Jurkat, Clone E6-1 (cell line): ENCODE measurements around the gene MRTFA.
"Not testable (repeated sequence)": the region's sequence is repeated elsewhere in the genome, so short reads cannot be mapped to it uniquely, and the experiment has no call there.

ENCODE experiments used
- DNase-seq: peaks from one replicate; pipeline ENCODE4 v3.0.0-alpha.2; 2011; ENCODE audit warnings: low read depth, low spot score
- H3K4me3 ChIP-seq: 2 replicates; pipeline ENCODE4 v1.5.1; 2011; ENCODE audit warnings: mild to moderate bottlenecking, low read length, control low read depth, moderate library complexity

MRTFA gene

DNA sequence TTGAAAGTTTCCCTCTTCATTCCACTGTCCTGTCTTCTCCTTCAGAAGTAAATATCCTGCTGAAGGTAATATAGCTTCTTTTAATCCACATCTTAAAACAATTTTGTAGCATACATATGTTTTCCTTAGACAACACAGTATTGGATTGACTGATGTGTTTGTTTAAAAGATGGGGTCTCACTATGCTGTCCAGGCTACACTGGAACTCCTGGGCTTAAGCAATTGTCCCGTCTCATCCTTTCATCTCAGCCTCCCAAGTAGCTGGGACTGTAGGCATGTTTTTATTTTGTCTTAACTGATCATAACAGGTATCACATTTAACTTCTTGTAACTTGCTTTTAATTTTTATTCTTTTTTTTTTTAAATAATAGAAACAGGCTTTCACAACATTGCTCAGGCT is 55.9 kb downstream of the MRTFA start:
- DNase-seq, result no peak
- H3K4me3 ChIP-seq, result no peak overlapping the region

DNA sequence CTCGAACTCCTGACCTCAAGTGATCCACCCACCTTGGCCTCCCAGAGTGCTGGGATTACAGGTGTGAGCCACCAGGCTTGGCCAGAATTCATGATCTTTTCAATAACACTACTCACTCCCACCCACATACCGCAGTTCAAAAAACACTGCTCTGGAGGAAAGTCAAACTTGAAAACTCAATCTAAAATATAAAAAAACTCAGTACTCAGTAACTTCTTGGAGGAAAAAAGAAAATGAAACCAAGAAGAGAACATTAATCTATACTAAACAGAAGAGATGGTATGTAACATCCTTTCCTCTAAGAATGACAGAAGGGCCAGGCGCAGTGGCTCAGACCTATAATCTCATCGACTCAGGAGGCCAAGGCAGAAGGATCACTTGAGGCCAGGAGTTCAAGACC is 58.3 kb downstream of the MRTFA start:
- H3K4me3 ChIP-seq, result no peak overlapping the region
- DNase-seq, result no peak

DNA sequence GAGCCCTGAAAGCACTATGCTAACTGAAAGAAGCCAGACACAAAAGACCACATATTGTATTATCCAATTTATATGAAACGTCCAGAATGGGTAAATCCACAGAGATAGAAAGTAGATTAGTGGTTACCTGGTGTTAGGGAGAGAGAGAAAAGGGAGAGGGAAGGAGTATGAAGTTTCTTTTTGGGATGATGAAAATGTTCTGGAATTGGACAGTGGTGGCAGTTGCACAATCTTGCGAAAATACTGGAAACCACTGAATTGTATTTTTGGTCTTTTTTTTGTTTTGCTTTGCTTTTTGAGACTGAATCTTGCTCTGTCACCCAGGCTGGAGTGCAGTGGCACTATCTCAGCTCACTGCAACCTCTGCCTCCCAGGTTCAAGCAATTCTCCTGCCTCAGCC is 63.5 kb downstream of the MRTFA start:
- no peak overlapping the region for H3K4me3 ChIP-seq
- no peak for DNase-seq

DNA sequence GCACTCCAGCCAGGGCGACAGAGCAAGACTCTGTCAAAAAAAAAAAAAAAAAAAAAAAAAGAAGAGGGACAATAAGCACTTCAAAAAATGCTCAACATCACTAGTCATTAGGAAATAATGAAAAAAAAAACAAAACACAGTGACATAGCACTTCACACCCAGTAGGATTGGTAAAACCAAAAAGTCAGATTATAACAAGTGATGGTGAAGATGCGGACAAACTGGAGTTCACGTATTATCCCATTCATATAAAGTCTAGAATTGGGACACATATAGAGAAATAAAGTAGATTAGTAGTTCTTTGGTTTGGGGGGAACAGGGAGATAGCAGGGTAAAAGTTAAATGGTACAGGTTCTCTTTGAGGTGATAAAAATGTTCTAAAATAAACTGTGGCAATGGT is 64.6 kb downstream of the MRTFA start:
- H3K4me3 ChIP-seq, result no peak overlapping the region
- no peak for DNase-seq

DNA sequence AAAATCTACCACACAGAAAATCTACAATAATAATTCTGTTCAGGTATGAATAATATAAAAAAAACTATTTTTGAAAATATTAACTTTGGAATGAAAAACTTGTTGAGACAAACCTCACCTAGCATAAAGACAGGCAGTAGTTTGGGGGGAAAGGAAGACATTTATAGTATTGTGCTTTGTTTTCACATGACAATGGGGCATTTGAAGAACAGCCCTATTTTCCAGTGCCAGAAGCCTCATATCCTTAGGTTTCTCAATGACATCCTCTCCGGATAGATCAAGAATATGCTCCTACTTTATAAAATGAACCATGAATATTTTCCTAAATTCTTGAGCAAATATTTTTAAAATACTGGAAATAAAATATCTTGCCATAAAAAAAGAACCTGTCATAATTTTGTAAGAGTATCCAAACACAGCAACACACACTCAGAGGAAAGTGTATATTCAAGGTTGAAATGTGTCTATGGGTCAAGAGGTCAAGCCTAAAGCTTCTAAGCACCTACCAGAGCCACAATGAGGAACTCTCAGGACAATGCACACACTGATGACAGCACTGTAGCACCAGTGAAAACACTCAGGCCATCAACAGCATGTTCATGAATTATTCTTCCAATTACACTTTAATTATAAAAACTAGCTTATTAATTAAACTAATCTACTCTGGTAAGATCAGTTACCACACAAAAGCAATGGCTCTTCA is 68.7 kb downstream of the MRTFA start:
- no peak for DNase-seq
- H3K4me3 ChIP-seq, result no peak overlapping the region

DNA sequence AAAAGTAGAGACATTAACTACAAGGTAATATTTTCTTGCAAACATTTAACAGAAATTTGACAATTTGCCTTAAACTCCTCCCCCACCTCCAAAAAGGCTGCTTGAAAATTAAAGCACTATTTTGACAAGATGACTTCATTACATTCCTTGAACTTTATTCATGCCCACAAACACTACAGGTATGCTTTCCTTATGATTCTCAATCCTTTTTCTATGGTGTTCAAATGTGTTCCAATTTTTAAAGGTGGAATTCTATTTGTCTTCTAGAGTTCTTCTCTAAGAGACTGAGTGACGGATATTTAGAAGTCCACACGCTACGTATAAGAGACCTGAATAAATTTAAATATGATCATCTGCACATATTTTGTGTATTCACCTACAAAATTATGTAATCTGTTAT is 69.4 kb downstream of the MRTFA start:
- DNase-seq, result no peak
- H3K4me3 ChIP-seq, result no peak overlapping the region

DNA sequence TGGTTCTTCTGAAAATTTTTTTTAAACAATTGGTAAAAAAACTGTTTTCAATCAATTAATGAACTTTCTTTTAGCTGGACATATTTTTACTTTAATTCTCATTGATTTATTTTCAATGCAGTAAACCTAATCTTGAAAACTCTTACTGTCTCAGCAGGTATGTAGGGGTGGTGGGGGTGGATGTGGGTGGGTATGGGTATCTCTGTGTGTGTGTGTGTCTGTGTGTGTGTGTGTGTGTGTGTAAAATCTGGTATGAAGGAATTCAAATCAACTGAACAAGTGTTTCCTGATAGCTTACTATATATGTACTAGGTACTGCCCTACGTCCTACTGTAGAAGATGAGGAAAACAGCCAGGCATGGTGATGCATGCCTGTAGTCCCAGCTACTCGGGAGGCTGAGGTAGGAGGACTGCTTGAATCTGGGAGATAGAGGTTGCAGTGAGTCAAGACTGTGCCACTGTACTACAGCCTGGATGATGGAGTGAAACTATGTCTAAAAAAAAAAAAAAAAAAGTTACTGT is 75.5 kb downstream of the MRTFA start:
- H3K4me3 ChIP-seq, result no peak overlapping the region
- no peak for DNase-seq

DNA sequence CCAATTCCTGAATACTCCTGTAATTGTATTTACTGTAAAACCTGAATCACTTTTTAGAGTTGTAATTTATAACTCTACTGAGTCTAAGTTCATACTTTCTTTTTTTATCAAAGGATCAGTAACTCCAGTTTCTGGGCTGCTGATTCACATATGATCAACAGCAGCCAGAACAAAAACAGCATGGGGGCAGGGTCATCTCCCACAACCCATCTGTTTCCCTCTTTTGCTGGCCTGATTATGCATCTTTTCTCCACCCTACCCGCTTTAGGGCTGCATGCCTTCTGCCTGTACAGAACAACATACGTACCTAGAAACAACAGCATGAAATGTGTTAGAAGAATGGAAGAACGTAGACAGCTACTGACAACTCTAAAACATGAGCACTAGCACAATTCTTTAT is 76.0 kb downstream of the MRTFA start:
- no peak overlapping the region for H3K4me3 ChIP-seq
- DNase-seq, result no peak

DNA sequence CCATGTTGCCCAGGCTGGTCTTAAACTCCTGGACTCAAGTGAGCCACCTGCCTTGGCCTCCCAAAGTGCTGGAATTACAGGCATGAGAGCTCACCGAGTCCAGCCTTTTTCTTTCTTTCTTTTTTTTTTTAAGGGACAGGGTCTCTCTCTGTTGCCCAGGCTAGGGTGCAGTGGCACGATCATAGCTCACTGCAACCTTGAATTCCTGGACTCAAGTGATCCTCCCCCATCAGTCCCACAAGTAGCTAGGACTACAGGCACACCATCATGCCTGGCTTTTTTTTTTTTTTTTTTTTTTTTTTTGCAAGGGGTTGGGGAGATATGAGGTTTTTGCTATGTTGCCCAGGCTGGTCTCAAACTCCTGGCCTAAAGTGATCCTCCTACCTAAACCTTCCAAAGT is 78.5 kb downstream of the MRTFA start:
- no peak for DNase-seq
- H3K4me3 ChIP-seq, result no peak overlapping the region

DNA sequence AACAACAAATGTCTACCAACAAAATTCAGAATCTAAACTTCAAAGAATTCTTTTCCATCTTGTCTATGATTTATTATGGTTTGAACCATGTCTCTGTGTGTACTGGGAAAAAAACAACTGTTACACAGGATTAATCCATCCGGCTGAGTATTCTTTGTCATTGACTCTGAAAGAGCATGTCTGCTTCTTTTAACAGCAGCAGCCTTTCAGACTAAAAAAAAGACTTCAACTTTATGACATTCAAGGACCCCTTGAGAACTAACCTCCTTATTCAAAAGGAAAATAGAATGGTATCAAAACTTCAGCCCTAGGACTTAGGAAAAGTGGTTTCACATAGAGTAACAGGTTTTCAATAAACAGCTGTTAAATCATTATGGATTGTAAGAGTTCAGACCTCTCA is 79.9 kb downstream of the MRTFA start:
- no peak for DNase-seq
- no peak overlapping the region for H3K4me3 ChIP-seq

DNA sequence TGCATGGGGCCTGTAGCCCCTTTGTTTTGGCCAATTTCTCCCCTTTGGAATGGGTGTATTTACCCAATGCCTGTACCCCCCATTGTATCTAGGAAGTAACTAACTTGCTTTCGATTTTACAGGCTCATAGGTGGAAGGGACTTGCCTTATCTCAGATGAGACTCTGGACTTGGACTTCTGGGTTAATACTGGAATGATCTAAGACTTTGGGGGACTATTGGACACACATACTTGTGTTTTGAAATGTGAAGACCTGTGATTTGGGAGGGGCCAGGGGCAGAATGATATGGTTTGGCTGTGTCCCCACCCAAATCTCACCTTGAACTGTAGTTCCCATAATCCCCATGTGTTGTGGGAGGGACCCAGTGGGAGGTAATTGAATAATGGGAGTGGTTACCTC is 82.5 kb downstream of the MRTFA start:
- H3K4me3 ChIP-seq, DNase-seq: not testable (repeated sequence)

DNA sequence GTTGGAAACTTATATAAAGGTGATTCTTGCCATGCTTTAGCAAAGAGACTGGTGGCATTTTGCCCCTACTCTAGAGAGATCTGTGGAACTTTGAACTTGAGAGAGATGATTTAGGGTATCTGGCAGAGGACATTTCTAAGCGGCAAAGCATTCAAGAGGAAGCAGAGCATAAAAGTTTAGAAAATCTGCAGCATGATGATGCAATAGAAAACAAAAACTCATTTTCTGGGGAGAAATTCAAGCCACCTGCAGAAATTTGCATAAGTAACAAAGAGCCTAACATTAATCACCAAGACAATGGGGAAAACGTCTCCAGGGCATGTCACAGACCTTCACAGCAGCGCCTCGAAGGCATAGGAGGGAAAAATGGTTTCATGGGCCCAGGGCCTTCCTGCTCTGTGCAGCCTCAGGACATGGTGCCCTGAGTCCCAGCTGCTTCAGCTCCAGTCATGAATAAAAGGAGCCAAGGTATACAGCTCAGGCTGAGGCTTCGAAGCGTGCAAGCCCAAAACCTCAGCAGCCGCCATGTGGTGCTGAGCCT is 83.4 kb downstream of the MRTFA start:
- DNase-seq, result no peak
- no peak overlapping the region for H3K4me3 ChIP-seq

DNA sequence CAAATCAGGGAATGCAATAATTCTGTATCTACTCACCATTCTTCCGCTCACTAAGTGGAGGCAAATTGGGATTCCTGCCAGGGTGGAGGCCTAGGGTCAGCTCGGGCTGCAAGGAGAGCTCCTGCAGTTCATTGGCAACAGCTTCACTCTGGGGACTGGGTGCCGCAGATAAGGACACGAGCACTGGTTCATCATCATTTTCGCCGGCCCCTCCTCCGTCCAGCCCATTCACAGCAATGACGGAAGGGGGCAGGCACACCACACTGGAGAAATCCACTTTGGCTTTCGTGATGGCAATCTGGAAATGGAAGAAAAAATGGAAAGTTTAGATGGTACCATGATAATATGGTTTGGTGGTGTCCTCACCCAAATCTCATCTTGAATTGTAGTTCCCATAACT is 84.4 kb downstream of the MRTFA start:
- DNase-seq, result no peak
- H3K4me3 ChIP-seq, result no peak overlapping the region

DNA sequence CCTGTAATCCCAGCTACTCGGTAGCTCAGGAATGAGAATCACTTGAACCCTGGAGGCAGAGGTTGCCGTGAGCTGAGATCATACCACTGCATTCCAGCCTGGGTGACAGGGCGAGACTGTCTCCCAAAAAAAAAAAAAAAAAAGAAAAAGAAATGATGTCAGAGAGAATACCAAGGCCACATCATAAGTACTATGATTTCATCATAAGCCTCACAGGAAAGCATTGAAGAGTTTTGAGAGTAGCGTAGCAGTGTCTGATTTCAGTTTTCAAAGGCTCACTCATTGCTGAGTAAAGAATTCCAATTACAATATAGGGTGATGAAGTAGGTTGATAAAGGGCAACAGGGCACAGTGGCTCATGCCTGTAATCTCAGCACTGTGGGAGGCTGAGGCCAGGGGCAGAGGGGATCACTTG is 88.8 kb downstream of the MRTFA start:
- no peak for DNase-seq
- H3K4me3 ChIP-seq, result no peak overlapping the region

DNA sequence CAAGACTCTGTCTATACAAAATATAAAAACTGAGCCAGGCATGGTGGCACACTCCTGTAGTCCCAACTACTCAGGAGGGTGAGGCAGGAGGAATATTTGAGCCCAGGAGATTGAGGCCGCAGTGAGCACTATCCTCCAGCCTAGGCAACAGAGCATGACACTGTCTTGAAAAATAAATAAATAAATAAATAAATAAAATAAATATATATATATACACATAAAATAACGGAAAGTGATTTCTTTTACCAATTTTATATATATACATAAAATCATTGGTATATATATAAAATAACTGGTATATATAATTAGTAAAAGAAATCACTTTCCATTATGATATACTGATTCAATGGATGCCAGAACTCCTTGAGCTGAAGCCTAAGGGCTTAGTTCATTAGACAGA is 91.8 kb downstream of the MRTFA start:
- no peak overlapping the region for H3K4me3 ChIP-seq
- DNase-seq, result no peak

DNA sequence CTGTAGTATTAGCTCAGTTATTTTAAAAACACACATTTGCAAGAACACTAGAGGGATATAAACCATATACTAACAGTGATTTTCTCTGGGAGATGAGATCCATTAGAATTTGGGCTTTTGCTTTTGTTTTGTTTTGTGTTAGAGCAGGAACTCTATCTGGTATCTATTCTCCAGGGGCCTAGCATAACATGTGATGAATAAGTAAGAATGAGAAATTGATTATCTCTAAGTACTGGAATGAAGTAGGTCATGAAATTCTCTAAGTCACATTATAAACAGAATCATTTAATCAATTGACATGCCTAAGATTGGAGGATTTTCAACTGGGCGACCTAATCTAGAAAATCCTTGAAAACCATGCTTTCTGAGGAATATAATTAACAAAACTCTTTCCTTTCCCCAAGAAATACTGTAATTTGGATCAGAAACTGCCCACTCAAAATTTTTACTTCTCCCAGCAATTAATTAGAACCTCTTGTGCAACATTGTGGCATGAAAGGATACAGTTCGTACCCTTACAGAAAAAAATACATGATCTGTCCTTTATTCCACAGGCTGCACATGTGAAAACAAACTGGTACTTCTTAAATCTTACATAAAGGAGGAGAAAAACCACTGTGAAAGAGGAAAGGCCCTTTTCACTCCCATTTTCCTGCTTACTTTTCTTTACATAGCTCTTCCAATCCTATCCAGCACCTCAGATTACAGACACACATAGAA is 93.5 kb downstream of the MRTFA start:
- no peak for DNase-seq
- H3K4me3 ChIP-seq, result no peak overlapping the region

DNA sequence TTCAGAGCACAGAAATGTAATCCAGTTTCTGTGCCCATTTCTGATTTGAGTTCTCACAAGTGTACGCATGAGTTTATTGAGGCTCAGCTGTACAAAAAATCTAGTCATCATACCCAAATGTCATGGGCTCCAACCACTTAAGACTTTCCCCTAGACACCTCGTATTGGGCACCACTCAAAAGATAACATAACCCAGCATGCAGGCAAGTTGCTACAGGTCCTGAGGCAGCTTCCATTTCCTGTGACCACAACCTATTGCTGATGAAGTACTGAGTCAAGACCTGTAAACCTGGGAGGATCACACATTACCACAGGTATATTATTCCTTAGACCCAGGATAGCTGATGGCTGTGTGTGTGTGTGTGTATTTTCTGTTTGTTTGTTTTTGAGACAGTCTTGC is 95.2 kb downstream of the MRTFA start:
- DNase-seq, result no peak

DNA sequence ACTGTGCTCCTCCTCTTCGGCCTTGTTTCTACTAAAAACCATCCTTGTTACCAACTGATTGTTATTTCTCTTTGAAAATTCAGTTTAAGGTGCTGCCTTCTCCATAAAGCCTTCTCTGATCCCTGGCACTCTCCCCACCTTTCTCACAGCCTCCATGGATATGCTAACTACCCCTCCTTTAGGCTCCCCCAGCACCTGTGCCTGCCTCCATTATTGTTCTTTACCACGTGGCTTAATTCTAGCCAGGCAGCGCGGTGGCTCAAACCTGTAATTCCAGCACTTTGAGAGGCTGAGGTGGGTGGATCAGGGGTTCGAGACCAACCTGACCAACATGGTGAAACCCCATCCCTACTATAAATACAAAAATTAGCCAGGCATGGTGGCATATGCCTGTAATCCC is 96.3 kb downstream of the MRTFA start:
- H3K4me3 ChIP-seq, result no peak overlapping the region
- no peak for DNase-seq

More for the DNA sequence above, 95.2 kb downstream of the MRTFA start:
- no peak overlapping the region for H3K4me3 ChIP-seq

DNA sequence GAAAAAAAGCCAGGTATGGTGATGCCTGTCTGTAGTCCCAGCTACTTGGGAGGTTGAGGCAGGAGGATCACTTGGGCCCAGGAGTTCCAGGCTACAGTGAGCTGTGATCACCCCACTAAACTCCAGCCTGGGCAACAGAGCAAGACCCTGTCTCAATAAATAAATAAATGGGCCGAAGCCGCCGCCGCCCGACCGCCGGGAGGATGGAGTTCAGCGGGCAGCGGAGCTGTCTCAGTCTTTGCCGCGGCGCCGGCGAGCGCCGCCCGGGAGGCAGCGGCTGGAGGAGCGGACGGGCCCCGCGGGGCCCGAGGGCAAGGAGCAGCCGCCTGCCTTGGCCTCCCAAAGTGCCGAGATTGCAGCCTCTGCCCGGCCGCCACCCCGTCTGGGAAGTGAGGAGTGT is 100.4 kb downstream of the MRTFA start:
- not testable (repeated sequence) for DNase-seq, H3K4me3 ChIP-seq

DNA sequence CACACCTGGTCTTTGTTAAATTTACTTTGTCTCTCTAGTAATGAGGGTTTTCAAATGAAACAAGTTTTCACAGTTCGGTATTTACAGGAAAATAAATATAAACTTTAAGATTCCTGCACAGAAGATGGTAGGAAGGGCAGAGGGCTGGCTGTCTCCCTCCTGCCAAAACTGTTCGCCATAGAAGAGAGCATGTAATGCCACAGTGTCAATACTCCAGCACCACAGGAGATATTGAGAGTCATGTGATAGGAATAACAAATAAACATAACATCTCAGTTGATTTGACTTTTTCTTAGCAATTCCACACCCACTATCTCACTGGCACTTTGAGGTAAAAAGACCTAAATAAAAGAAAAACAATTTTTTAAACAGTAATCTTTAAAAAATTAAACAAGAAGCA is 100.9 kb downstream of the MRTFA start:
- H3K4me3 ChIP-seq, result no peak overlapping the region
- no peak for DNase-seq

DNA sequence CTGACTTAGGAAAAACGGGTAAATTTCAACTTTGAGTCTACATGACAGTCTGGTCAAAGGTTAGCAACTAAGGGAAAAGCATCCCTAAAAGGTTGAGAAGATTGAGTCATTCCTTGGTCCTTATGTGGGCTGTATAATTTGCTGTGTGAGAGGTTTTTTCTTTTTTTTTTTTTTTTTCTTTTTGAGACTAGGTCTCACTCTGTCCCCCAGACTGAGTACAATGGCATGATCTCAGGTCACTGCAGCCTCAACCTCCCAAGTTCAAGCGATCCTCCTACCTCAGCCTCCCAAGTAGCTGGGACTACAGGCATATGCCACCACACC is 101.4 kb downstream of the MRTFA start:
- H3K4me3 ChIP-seq, result no peak overlapping the region
- DNase-seq, result no peak
